Heart right ventricle (tissue), 16 donors: ENCODE data around the gene AP4S1. TPM values are rescaled to one million over a fixed set of nuclear protein-coding genes. Genes with fewer than 3 reads are reported as not detected.
A peak's percentile ranks its signal among the peaks of the same experiment; 100 is the strongest.
"Not testable (repeated sequence)": the region's sequence is repeated elsewhere in the genome, so short reads cannot be mapped to it uniquely, and the experiment has no call there.

Experiments
- ATAC-seq, 8 donors: fragments of 200-7000 bp; cut with Tn5 transposase; one replicate each; pipeline ENCODE4 v1.9.1; 2020; ENCODE audit warnings: mild to moderate bottlenecking in 8 of 8, moderate library complexity in 8 of 8, moderate number of reproducible peaks in 1 of 8
- DNase-seq, 2 donors: peaks; one replicate each; pipeline ENCODE4 v3.0.0-alpha.2; 2020
- H3K27ac ChIP-seq, 10 donors: fragments of 200-600 bp; sonication (generic) in 2 of 10; one replicate each; pipeline versions ENCODE4 v1.5.0 to v1.8.0; 2020 to 2022; ENCODE audit warnings: mild to moderate bottlenecking in 3 of 10
- H3K27me3 ChIP-seq, 7 donors: fragments of 200-600 bp; one replicate each; pipeline ENCODE4 v1.8.0; 2021 to 2022; ENCODE audit warnings: mild to moderate bottlenecking in 2 of 7
- H3K36me3 ChIP-seq, 9 donors: fragments of 200-600 bp; sonication (generic) in 1 of 9; one replicate each; pipeline versions ENCODE4 v1.5.0 to v1.8.0; 2020 to 2022; ENCODE audit warnings: mild to moderate bottlenecking in 2 of 9
- H3K4me1 ChIP-seq, 9 donors: fragments of 200-600 bp; sonication (generic) in 1 of 9; one replicate each; pipeline versions ENCODE4 v1.5.0 to v1.8.0; 2020 to 2022; ENCODE audit warnings: mild to moderate bottlenecking in 4 of 9
- H3K4me3 ChIP-seq, 10 donors: fragments of 200-600 bp; sonication (generic) in 2 of 10; one replicate each; pipeline versions ENCODE4 v1.5.0 to v1.8.0; 2020 to 2022; ENCODE audit warnings: mild to moderate bottlenecking in 7 of 10, moderate library complexity in 2 of 10
- H3K9me3 ChIP-seq, 11 donors: fragments of 200-600 bp in 10 of 11; sonication (generic) in 2 of 11; one replicate each; pipeline versions ENCODE4 v1.5.0 to v1.8.0; 2013 to 2022; ENCODE audit warnings: mild to moderate bottlenecking in 2 of 11, control low read depth in 1 of 11, moderate library complexity in 1 of 11
- WGBS, 2 donors: extraction: QIAGEN DNeasy Blood & Tissue Kit; methylation state at CpG; one replicate each; pipeline ENCODE4 v1.1.7; 2013; ENCODE audit warnings: inconsistent platforms in 1 of 2; 5-methylcytosine and 5-hydroxymethylcytosine counted together
- intact Hi-C, 10 donors: fragments of 100-400 bp; cut with DNase I; formaldehyde crosslinking; loops; one replicate each; pipeline versions ENCODE4 v1.11.1 to v1.14.2; 2022
- polyA plus RNA-seq, 2 donors: library from polyadenylated mRNA; stranded (reverse); fragments of 200-250 nt; gene quantifications; one replicate each; pipeline ENCODE4 v1.2.3, GENCODE V29; 2013
- total RNA-seq, 10 donors: library from RNA; stranded (reverse); fragmentation: NEBNext Ultra II Directional in 3 of 10; extraction: Animal tissue kit (Norgen Biotek cat#: 25700) in 3 of 10; gene quantifications; one replicate each; pipeline versions ENCODE4 v1.2.1 to v1.2.4, GENCODE V29; 2021 to 2023
- TF ChIP-seq, protein P1 (sequence below), 9 donors: fragments of 200-600 bp; sonication (generic) in 2 of 9; IDR thresholded peaks; one replicate each; pipeline versions ENCODE4 v1.5.0 to v1.8.0; 2021 to 2022; ENCODE audit warnings: antibody characterized with exemption in 9 of 9, mild to moderate bottlenecking in 5 of 9, moderate library complexity in 1 of 9
- donor health status: Arrhythmogenic right ventricular cardiomyopathy.
- donor health status: ischemic (EF 13 %, LVEDD 7.1; RV severe dilation, severe dysfunction).
- donor health status: healthy with polysubstance abuse.
- donor health status: DM: no; HTN: yes; CAD: no.
- donor health status: DM: no; HTN: no; CAD: no.
- donor health status: ischemic (EF 25% LVEDD 6.9; RV normal size, moderate dysfunction).
- donor health status: ischemic (EF 25% LVEDD 5.7; RV mildly dilated, moderate dysfunction).
- donor health status: healthy.
- donor health status: DM: yes; HTN: yes; CAD: no.
- donor health status: Ischemic cardiomyopathy.
- donor health status: ischemic (EF 35%, LVEDD 5.7; RV mildly dilated, moderate dysfunction).
- donor health status: nonischemic (EF 11% LVEDD 7.7; RV severe dilation, severe dysfunction).
- donor health status: DM: yes; HTN: yes; CAD: no.
- donor health status: PGD.
- donor health status: ischemic (EF 29% LVEDD 5.4; RV normal size, mild dysfunction).
- donor health status: nonischemic (EF 23%, LVEDD 6.1; RV moderate dilation, normal function).

AP4S1 gene
- total and polyA plus RNA-seq, 12 donors, result 6.2 to 9.4 (median 8.5) TPM

DNA sequence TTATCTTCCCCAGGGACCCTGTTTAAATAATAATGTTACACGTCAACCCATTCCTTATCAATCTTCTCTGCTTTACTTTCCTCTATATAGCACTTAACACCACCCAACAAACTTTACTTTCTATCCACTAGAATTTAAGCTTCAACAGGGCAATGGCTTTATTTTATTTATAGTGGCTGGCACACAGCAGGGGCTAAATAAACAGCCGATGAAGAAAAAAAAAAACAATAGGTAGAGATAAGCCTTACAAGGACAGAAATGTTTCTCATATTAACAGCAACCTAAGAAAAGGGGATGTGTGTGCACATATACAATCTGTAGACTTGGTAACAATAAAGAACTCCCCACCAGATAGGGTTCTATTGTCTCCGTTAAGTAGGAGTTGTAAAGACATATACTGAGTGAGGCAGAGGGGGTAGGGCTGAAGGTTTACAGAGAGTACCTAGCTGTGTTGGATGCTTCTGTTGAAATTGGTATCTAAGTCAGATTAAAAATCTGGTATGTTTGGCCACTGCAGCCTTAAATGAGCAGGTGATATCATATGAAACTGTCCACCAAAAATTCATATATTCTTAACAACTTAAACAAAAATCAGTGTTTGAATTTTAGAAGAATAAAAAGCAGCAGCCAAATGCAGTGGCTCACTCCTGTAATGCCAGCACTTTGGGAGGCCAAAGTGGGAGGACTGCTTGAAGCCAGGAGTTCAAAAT lies 24.7 kb upstream of the AP4S1 start:
- no peak overlapping the region for H3K4me3 ChIP-seq
- DNase-seq (no peak), ATAC-seq (no peak)
- peaks cover 0 to 36% (median 0%) of the 10 kb centered on the region in 9 donors for H3K36me3 ChIP-seq
- peaks cover 0 to 27% (median 8%) of the 10 kb centered on the region in 11 donors for H3K9me3 ChIP-seq
- 50 to 55% methylated on average over 3 of the region's 3 CpGs for WGBS, 2 donors
- TF ChIP-seq, protein P1, sequence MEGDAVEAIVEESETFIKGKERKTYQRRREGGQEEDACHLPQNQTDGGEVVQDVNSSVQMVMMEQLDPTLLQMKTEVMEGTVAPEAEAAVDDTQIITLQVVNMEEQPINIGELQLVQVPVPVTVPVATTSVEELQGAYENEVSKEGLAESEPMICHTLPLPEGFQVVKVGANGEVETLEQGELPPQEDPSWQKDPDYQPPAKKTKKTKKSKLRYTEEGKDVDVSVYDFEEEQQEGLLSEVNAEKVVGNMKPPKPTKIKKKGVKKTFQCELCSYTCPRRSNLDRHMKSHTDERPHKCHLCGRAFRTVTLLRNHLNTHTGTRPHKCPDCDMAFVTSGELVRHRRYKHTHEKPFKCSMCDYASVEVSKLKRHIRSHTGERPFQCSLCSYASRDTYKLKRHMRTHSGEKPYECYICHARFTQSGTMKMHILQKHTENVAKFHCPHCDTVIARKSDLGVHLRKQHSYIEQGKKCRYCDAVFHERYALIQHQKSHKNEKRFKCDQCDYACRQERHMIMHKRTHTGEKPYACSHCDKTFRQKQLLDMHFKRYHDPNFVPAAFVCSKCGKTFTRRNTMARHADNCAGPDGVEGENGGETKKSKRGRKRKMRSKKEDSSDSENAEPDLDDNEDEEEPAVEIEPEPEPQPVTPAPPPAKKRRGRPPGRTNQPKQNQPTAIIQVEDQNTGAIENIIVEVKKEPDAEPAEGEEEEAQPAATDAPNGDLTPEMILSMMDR (IDR thresholded peaks at IDR 0.05), result no peak
- intact Hi-C loops, result no loop called here
- H3K4me1 ChIP-seq, result peaks cover 0 to 28% (median 13%) of the 10 kb centered on the region in 9 donors
- peak overlapping the region in 2 of 10 donors; percentile 6 to 41 for H3K27ac ChIP-seq
- no peaks in the 10 kb centered on the region for H3K27me3 ChIP-seq

DNA sequence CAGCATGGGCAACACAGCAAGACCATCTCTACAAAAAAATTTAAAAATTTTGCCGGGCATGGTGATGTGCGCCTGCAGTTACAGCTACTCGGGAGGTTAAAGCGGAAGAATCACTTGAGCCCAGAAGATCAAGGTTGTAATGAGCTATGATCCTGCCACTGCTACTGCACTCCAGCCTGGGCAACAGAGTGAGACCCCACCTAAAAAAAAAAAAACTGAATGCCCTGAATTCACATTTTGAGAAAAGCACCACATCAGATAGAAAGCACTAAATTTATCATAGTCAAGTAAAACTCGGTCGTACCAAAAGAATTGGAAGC lies 24.1 kb upstream of the AP4S1 start:
- Histone ChIP-seq H3K27ac (peak overlapping the region in 1 of 10 donors; percentile 41), H3K9me3 (peaks cover 0 to 27% (median 8%) of the 10 kb centered on the region in 11 donors), H3K36me3 (peaks cover 0 to 42% (median 0%) of the 10 kb centered on the region in 9 donors), H3K27me3 (no peaks in the 10 kb centered on the region), H3K4me3 (no peak overlapping the region), H3K4me1 (peaks cover 0 to 23% (median 8%) of the 10 kb centered on the region in 9 donors)
- intact Hi-C loops, result no loop called here
- no peak for ATAC-seq
- WGBS, 2 donors, result 81 to 99% methylated on average over 6 of the region's 6 CpGs
- DNase-seq, result no peak
- TF ChIP-seq, protein P1 (IDR thresholded peaks at IDR 0.05), result no peak

DNA sequence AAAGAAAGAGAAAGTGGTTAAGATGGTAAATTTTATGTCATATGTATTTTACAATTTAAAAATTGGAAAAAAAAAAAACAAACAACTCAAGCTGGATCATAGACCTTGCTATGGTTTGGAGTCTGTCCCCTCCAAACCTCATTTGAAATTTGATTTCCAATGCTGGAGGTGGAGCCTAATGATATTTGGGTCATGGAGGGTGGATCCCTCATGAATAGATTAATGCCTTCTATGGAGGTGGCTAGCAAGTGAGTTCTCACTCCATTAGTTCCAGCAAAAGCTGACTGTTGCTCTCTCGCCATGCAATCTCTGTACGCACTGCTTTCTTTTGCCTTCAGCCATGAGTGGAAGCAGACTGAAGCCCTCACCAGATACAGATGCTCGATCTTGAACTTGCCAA lies 22.2 kb upstream of the AP4S1 start:
- TF ChIP-seq, protein P1 (IDR thresholded peaks at IDR 0.05), result no peak
- Histone ChIP-seq H3K9me3 (peaks cover 0 to 16% (median 8%) of the 10 kb centered on the region in 11 donors), H3K4me3 (no peak overlapping the region), H3K4me1 (peaks cover 0 to 16% (median 7%) of the 10 kb centered on the region in 9 donors), H3K36me3 (peaks cover 0 to 54% (median 0%) of the 10 kb centered on the region in 9 donors), H3K27me3 (no peaks in the 10 kb centered on the region), H3K27ac (no peak overlapping the region)
- 92% methylated on average over 3 of the region's 3 CpGs for WGBS, 2 donors
- ATAC-seq, result no peak
- no peak for DNase-seq
- intact Hi-C loops, result no loop called here

DNA sequence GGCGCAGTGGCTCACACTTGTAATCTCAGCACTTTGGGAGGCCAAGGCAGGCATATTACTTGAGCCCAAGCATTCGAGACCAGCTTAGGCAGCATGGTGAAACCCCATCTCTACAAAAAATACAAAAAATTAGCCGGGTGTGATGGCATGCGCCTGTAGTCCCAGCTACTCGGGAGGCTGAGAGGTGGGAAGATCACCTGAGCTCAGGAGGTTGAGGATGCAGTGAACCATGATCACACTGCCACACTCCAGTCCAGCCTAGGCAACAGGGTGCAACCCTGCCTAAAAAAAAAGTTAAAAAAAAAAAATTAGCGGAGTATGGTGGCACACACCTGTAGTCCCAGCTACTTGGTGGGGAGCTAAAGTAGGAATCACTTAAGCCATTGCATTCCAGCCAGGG lies 21.4 kb upstream of the AP4S1 start:
- Histone ChIP-seq H3K36me3 (peaks cover 0 to 53% (median 0%) of the 10 kb centered on the region in 9 donors), H3K4me1 (peaks cover 0 to 16% (median 7%) of the 10 kb centered on the region in 9 donors)
- H3K27me3 ChIP-seq, H3K9me3 ChIP-seq, H3K27ac ChIP-seq, H3K4me3 ChIP-seq, ATAC-seq, intact Hi-C loops, DNase-seq: not testable (repeated sequence)
- WGBS, 2 donors, result 94 to 98% methylated on average over 6 of the region's 6 CpGs

DNA sequence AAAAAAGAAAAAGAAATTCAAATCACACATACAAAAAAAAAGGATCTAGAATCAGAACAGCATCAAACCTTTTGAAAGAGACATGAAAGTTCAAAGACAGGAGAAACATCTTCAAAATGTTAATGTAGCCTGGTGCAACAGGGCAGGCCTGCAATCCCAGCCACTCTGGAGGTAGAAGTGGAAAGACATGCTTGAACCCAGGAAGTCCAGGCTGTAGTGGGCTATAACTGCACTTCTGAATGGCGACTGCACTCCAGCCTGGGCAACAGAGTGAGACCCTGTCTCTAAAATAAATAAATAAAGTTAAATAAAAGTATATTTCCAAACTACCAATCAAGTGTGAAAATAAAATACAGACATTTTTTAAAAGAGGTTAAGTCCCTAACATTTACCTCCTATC lies 18.7 kb upstream of the AP4S1 start:
- DNase-seq, result no peak
- intact Hi-C loops, result no loop called here

More for the DNA sequence above, 18.7 kb upstream of the AP4S1 start:
- H3K4me1 ChIP-seq, result peaks cover 0 to 4% (median 0%) of the 10 kb centered on the region in 9 donors
- no peak for ATAC-seq
- H3K4me3 ChIP-seq, result no peak overlapping the region
- WGBS, 2 donors, result 98 to 100% methylated on average over 1 of the region's 1 CpG
- no peak overlapping the region for H3K27ac ChIP-seq
- peaks cover 0 to 60% (median 0%) of the 10 kb centered on the region in 9 donors for H3K36me3 ChIP-seq
- TF ChIP-seq, protein P1 (IDR thresholded peaks at IDR 0.05), result no peak
- H3K9me3 ChIP-seq, result no peaks in the 10 kb centered on the region
- H3K27me3 ChIP-seq, result no peaks in the 10 kb centered on the region
